IMR-90 (cell line): Measurements from ENCODE around the gene GJE1. TPM values are rescaled to one million over a fixed set of nuclear protein-coding genes. Genes with fewer than 3 reads are reported as not detected.

Source experiments
- ATAC-seq: fragments of 200-7000 bp; cut with Tn5 transposase; 2 replicates; pipeline ENCODE4 v1.9.1; 2020; ENCODE audit warnings: low read depth, mild to moderate bottlenecking, moderate library complexity
- BruUV-seq: library from RNA; stranded (reverse); fragments of 400-500 nt; replicated peaks from 2 replicates; lab custom pipeline; 2021; lab: Mats Ljungman, UMichigan
- CTCF ChIA-PET: fragments of 300-600 bp; formaldehyde crosslinking; extraction: SDS; loops from one replicate; lab custom pipeline; 2021; ENCODE audit warnings: antibody characterized with exemption; lab: Yijun Ruan, JAX
- POLR2A ChIA-PET: fragments of 300-600 bp; sonication (Branson Sonifier 250); formaldehyde crosslinking; loops from one replicate; lab custom pipeline; 2022; ENCODE audit warnings: antibody characterized with exemption; ENCODE audit not compliant: unreplicated experiment; lab: Charles Lee
- DNase-seq: peaks from one replicate; pipeline ENCODE4 v3.0.0; 2013
- H2AFZ ChIP-seq: replicated peaks from 2 replicates; pipeline ENCODE3; 2013; ENCODE audit warnings: low read length, mild to moderate bottlenecking; ENCODE audit not compliant: poor library complexity
- H2AK5ac ChIP-seq: 2 replicates; pipeline ENCODE4 v1.6.1; 2013; ENCODE audit warnings: low read depth, low read length, inconsistent platforms
- H2AK9ac ChIP-seq: replicated peaks from 2 replicates; pipeline ENCODE3; 2013; ENCODE audit warnings: mild to moderate bottlenecking, low read depth, low read length, moderate library complexity; ENCODE audit not compliant: poor library complexity
- H2BK120ac ChIP-seq: 2 replicates; pipeline ENCODE4 v1.6.1; 2013; ENCODE audit warnings: low read depth, low read length, inconsistent platforms
- H2BK15ac ChIP-seq: 3 replicates; pipeline ENCODE4 v1.6.1; 2013; ENCODE audit warnings: low read depth, low read length, inconsistent platforms
- H2BK20ac ChIP-seq: 2 replicates; pipeline ENCODE4 v1.6.1; 2013; ENCODE audit warnings: low read depth, mild to moderate bottlenecking, inconsistent platforms, low read length, moderate library complexity
- H2BK5ac ChIP-seq: 2 replicates; pipeline ENCODE4 v1.6.1; 2013; ENCODE audit warnings: mild to moderate bottlenecking, low read depth, low read length, inconsistent platforms; ENCODE audit not compliant: poor library complexity, severe bottlenecking
- H3K14ac ChIP-seq: replicated peaks from 2 replicates; pipeline ENCODE4 v1.6.1; 2013; ENCODE audit warnings: low read depth, low read length, inconsistent platforms
- H3K18ac ChIP-seq: 2 replicates; pipeline ENCODE4 v1.6.1; 2013; ENCODE audit warnings: low read depth, low read length, control low read depth
- H3K23ac ChIP-seq: 2 replicates; pipeline ENCODE4 v1.6.1; 2013; ENCODE audit warnings: low read depth, low read length, inconsistent platforms
- H3K27ac ChIP-seq: 2 replicates; pipeline ENCODE4 v1.5.1; 2013; ENCODE audit warnings: mild to moderate bottlenecking, control low read depth, low read length; ENCODE audit not compliant: insufficient read depth
- H3K27me3 ChIP-seq: 2 replicates; pipeline ENCODE4 v1.6.1; 2013; ENCODE audit warnings: low read length; ENCODE audit not compliant: control insufficient read depth, insufficient read depth
- H3K36me3 ChIP-seq: 2 replicates; pipeline ENCODE4 v1.6.1; 2013; ENCODE audit warnings: low read length, mixed read lengths; ENCODE audit not compliant: control insufficient read depth, insufficient read depth
- H3K4ac ChIP-seq: 2 replicates; pipeline ENCODE4 v1.6.1; 2013; ENCODE audit warnings: low read depth, low read length, inconsistent platforms
- H3K4me1 ChIP-seq: 2 replicates; pipeline ENCODE4 v1.6.1; 2013; ENCODE audit warnings: low read length, mixed read lengths; ENCODE audit not compliant: control insufficient read depth, insufficient read depth
- H3K4me2 ChIP-seq: 2 replicates; pipeline ENCODE4 v1.6.1; 2013; ENCODE audit warnings: low read depth, mild to moderate bottlenecking, control low read depth, low read length, moderate library complexity
- H3K4me3 ChIP-seq: 2 replicates; pipeline ENCODE4 v1.5.1; 2013; ENCODE audit warnings: low read depth, mild to moderate bottlenecking, control low read depth, low read length, moderate library complexity; ENCODE audit not compliant: insufficient read depth
- H3K56ac ChIP-seq: 2 replicates; pipeline ENCODE4 v1.6.1; 2013; ENCODE audit warnings: low read length, inconsistent platforms; ENCODE audit not compliant: insufficient read depth; ENCODE audit errors: extremely low read depth
- H3K79me1 ChIP-seq, 2 experiments: 2 replicates each; pipeline ENCODE4 v1.6.1; 2013; ENCODE audit warnings: low read length in 2 of 2, inconsistent platforms in 1 of 2, low read depth in 1 of 2
- H3K9ac ChIP-seq: 2 replicates; pipeline ENCODE4 v1.6.1; 2013; ENCODE audit warnings: low read depth, low read length, control low read depth
- H3K9me1 ChIP-seq: 2 replicates; pipeline ENCODE4 v1.6.1; 2013; ENCODE audit warnings: low read length, inconsistent platforms; ENCODE audit not compliant: insufficient read depth
- H3K9me3 ChIP-seq: 2 replicates; pipeline ENCODE4 v1.6.1; 2013; ENCODE audit warnings: low read length; ENCODE audit not compliant: control insufficient read depth, insufficient read depth
- H4K20me1 ChIP-seq: 2 replicates; pipeline ENCODE4 v1.6.1; 2013; ENCODE audit warnings: low read length, inconsistent platforms; ENCODE audit not compliant: insufficient read depth
- H4K5ac ChIP-seq: 2 replicates; pipeline ENCODE4 v1.6.1; 2013; ENCODE audit warnings: mild to moderate bottlenecking, low read depth, low read length, control low read depth
- H4K8ac ChIP-seq, 2 experiments: 2 replicates each; pipeline ENCODE4 v1.6.1; 2013; ENCODE audit warnings: low read depth in 2 of 2, low read length in 2 of 2, control low read depth in 1 of 2, inconsistent platforms in 1 of 2
- H4K91ac ChIP-seq: 2 replicates; pipeline ENCODE4 v1.6.1; 2013; ENCODE audit warnings: low read depth, low read length, inconsistent platforms; ENCODE audit not compliant: insufficient read depth
- BHLHE40 ChIP-seq: fragments of 150-350 bp; IDR thresholded peaks from 2 replicates; pipeline ENCODE4 v1.6.1; 2016; ENCODE audit warnings: mild to moderate bottlenecking, low read depth, low read length
- CHD1 ChIP-seq: IDR thresholded peaks from 2 replicates; pipeline ENCODE4 v1.6.1; 2012; ENCODE audit warnings: low read depth, low read length, improper control_type of control experiment
- ELK1 ChIP-seq: fragments of 150-350 bp; IDR thresholded peaks from 2 replicates; pipeline ENCODE4 v1.6.1; 2016; ENCODE audit warnings: low read depth, mild to moderate bottlenecking, low read length, moderate library complexity, borderline replicate concordance
- MAFK ChIP-seq: IDR thresholded peaks from 2 replicates; pipeline ENCODE4 v1.6.1; 2012; ENCODE audit warnings: low read depth, low read length, improper control_type of control experiment
- POLR2A ChIP-seq: IDR thresholded peaks from 2 replicates; pipeline ENCODE4 v1.6.1; 2012; ENCODE audit warnings: mild to moderate bottlenecking, low read depth, low read length
- RFX5 ChIP-seq: IDR thresholded peaks from 2 replicates; pipeline ENCODE4 v1.8.0; 2012; ENCODE audit warnings: low read depth, mild to moderate bottlenecking, low read length, moderate library complexity
- SMC3 ChIP-seq: fragments of 150-350 bp; IDR thresholded peaks from 2 replicates; pipeline ENCODE4 v1.6.1; 2016; ENCODE audit warnings: low read depth, mild to moderate bottlenecking, antibody characterized with exemption, low read length, moderate library complexity
- WGBS, 2 experiments: methylation state at CpG; one replicate each; pipeline versions ENCODE4 v1.1.5 to v1.1.7; 2013; ENCODE audit warnings: missing lambda C conversion rate in 2 of 2; ENCODE audit not compliant: insufficient read length in 1 of 2; ENCODE audit errors: extremely low coverage in 2 of 2; 5-methylcytosine and 5-hydroxymethylcytosine counted together
- dilution Hi-C: fragments of 300-500 bp; cut with HindIII; formaldehyde crosslinking; loops from one replicate; pipeline ENCODE4 v1.14.3; 2018; ENCODE audit warnings: low sequenced_read_pairs; ENCODE audit not compliant: unreplicated experiment
- in situ Hi-C: fragments of 300-500 bp; cut with MboI; formaldehyde crosslinking; loops from 3 replicates; pipeline ENCODE4 v1.14.3; 2019; ENCODE audit warnings: low sequenced_read_pairs, inconsistent platforms, mixed read lengths
- intact Hi-C: fragments of 100-400 bp; cut with micrococcal nuclease; formaldehyde crosslinking; loops from 2 replicates; pipeline ENCODE4 v1.10.0; 2022
- polyA plus RNA-seq, 3 experiments: library from polyadenylated mRNA; depleted of rRNA; stranded (reverse); fragments of >200 nt; gene quantifications; 2 replicates each; pipeline ENCODE4 v1.2.3, GENCODE V29; 2012; ENCODE audit warnings: low replicate concordance in 1 of 3
- total RNA-seq: library from RNA; depleted of rRNA; stranded (reverse); fragments of >200 nt; gene quantifications from 2 replicates; pipeline ENCODE4 v1.2.3, GENCODE V29; 2012

GJE1 gene
- total and polyA plus RNA-seq, 2 of the 4 experiments (the other 2 are of a cell fraction): not detected

- H2BK5ac ChIP-seq: no peak overlapping the region
- H3K9ac ChIP-seq: no peak overlapping the region
- intact Hi-C loops: loop anchor here (5.0 kb wide), 1 partner anchor 37 kb away; no protein-coding TSS in a partner anchor
- TF ChIP-seq POLR2A (no peak), CHD1 (no peak), BHLHE40 (no peak), RFX5 (no peak), ELK1 (no peak), SMC3 (no peak), MAFK (no peak)
- no TSS peak for BruUV-seq
- H3K79me1 ChIP-seq: peaks cover 17 to 40% of the 10 kb centered on the region in 2 experiments
- dilution Hi-C loops: no loop called here
- no peak overlapping the region for H2AK9ac ChIP-seq
- no peak overlapping the region for H2AFZ ChIP-seq
- peak overlapping the region; percentile 7; the same call in 1 of the 2 replicates for H3K4me2 ChIP-seq
- peaks cover 2% of the 10 kb centered on the region for H3K36me3 ChIP-seq
- CTCF ChIA-PET: interaction anchor here (1.3 kb wide), 1 partner anchor 32 kb away, joined by 3 read pairs; no protein-coding TSS in a partner anchor
- H4K5ac ChIP-seq: no peak overlapping the region
- H3K4me1 ChIP-seq: no peaks in the 10 kb centered on the region
- WGBS, 2 experiments: 100% methylated on average over 1 of the region's 4 CpGs; no CpG with 5 or more reads in 1 of the 2 experiments
- H4K91ac ChIP-seq: no peak overlapping the region
- no peak overlapping the region for H3K23ac ChIP-seq
- peak; percentile 37; the same call in 1 of the 2 replicates for ATAC-seq
- no peak overlapping the region for H3K18ac ChIP-seq
- H3K4me3 ChIP-seq: no peak overlapping the region
- H3K56ac ChIP-seq: no peak overlapping the region
- H2BK120ac ChIP-seq: no peak overlapping the region
- no peak overlapping the region for H4K8ac ChIP-seq
- H4K20me1 ChIP-seq: peaks cover 18% of the 10 kb centered on the region; the same call in 1 of the 2 replicates
- no peak overlapping the region for H3K4ac ChIP-seq
- no peak overlapping the region for H3K27ac ChIP-seq
- no peak for DNase-seq
- no peaks in the 10 kb centered on the region for H3K9me3 ChIP-seq
- POLR2A ChIA-PET: no interaction called here
- no peak overlapping the region for H2BK20ac ChIP-seq
- no peak overlapping the region for H2AK5ac ChIP-seq
- no peak overlapping the region for H2BK15ac ChIP-seq
- H3K9me1 ChIP-seq: no peaks in the 10 kb centered on the region; the same call in 1 of the 2 replicates
- no peak overlapping the region for H3K14ac ChIP-seq
- no peaks in the 10 kb centered on the region for H3K27me3 ChIP-seq
- in situ Hi-C loops: no loop called here
These were observed 32.5 kb downstream of the GJE1 start for GRCh38 chr6:142165227-142165626.
